Peyer's patch (tissue), 4 donors: ENCODE data around the gene TXK. TPM values are rescaled to one million over a fixed set of nuclear protein-coding genes. Genes with fewer than 3 reads are reported as not detected.
A peak's percentile ranks its signal among the peaks of the same experiment; 100 is the strongest.

Experiments
- DNase-seq, 3 donors: peaks; one replicate each; pipeline ENCODE4 v3.0.0-alpha.2; 2017 to 2019
- H3K27ac ChIP-seq, 4 donors: fragments of 200-600 bp; sonication (generic); one replicate each; pipeline ENCODE4 v1.5.1; 2016 to 2019
- H3K27me3 ChIP-seq, 2 donors: fragments of 200-600 bp; sonication (generic); one replicate each; pipeline ENCODE4 v1.5.1; 2019
- H3K36me3 ChIP-seq, 3 donors: fragments of 200-600 bp; sonication (generic); one replicate each; pipeline ENCODE4 v1.5.1; 2016 to 2019
- H3K4me1 ChIP-seq, 4 donors: fragments of 200-600 bp; sonication (generic); one replicate each; pipeline ENCODE4 v1.5.1; 2016 to 2019
- H3K4me3 ChIP-seq, 4 donors: fragments of 200-600 bp; sonication (generic); 1 replicate in 3 of 4; 2 replicates in 1 of 4; pipeline ENCODE4 v1.5.1; 2016 to 2019; ENCODE audit warnings: mild to moderate bottlenecking in 1 of 4
- H3K9me3 ChIP-seq, 4 donors: fragments of 200-600 bp; sonication (generic); one replicate each; pipeline ENCODE4 v1.5.1; 2016 to 2019; ENCODE audit warnings: mild to moderate bottlenecking in 1 of 4
- POLR2A ChIP-seq, 2 donors: fragments of 450-650 bp; IDR thresholded peaks; one replicate each; pipeline ENCODE4 v1.5.1; 2017; ENCODE audit warnings: antibody characterized with exemption in 2 of 2, mild to moderate bottlenecking in 2 of 2, moderate library complexity in 2 of 2
- total RNA-seq, 4 donors: library from RNA; depleted of rRNA; stranded (reverse); fragments of >200 nt; gene quantifications; one replicate each; pipeline ENCODE4 v1.1.0, GENCODE V29; 2016
- TF ChIP-seq, protein P1 (sequence below), 6 experiments: fragments of 450-650 bp in 4 of 6; fragments of 200-600 bp in 2 of 6; sonication (generic) in 1 of 6; IDR thresholded peaks; one replicate each; pipeline ENCODE4 v1.5.1; 2017 to 2019; ENCODE audit warnings: antibody characterized with exemption in 6 of 6, mild to moderate bottlenecking in 3 of 6, moderate library complexity in 1 of 6

TXK gene
- total RNA-seq, 4 donors from 2014 or later: 3.9 to 33.0 (median 9.5) TPM

DNA sequence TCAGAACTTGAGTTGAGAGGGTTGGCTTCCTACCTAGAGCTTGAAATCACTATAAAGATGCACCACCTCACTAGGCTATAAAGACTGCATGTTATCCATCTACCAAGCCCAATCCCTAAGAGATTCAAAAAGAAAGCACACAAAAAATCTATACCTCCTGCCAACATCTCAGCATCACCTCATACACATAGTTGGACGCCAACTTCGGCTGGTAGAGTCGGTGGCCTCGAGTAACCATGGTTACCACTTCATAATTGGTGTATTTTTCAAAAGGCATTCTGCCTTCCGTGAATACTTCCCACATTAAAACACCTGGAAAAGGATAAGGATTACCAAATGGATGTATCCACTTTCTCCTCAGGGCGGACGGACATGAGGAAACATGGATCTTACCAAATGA lies 4.5 kb upstream of the TXK start:
- TF ChIP-seq, protein P1, sequence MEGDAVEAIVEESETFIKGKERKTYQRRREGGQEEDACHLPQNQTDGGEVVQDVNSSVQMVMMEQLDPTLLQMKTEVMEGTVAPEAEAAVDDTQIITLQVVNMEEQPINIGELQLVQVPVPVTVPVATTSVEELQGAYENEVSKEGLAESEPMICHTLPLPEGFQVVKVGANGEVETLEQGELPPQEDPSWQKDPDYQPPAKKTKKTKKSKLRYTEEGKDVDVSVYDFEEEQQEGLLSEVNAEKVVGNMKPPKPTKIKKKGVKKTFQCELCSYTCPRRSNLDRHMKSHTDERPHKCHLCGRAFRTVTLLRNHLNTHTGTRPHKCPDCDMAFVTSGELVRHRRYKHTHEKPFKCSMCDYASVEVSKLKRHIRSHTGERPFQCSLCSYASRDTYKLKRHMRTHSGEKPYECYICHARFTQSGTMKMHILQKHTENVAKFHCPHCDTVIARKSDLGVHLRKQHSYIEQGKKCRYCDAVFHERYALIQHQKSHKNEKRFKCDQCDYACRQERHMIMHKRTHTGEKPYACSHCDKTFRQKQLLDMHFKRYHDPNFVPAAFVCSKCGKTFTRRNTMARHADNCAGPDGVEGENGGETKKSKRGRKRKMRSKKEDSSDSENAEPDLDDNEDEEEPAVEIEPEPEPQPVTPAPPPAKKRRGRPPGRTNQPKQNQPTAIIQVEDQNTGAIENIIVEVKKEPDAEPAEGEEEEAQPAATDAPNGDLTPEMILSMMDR (IDR thresholded peaks at IDR 0.05): no peak
- no peak for TF ChIP-seq POLR2A (IDR thresholded peaks at IDR 0.05)
- no peak overlapping the region for H3K4me3 ChIP-seq
- H3K27me3 ChIP-seq: no peaks in the 10 kb centered on the region
- no peak for DNase-seq
- H3K36me3 ChIP-seq: peaks cover 0 to 14% (median 0%) of the 10 kb centered on the region in 3 donors
- no peaks in the 10 kb centered on the region for H3K9me3 ChIP-seq
- peak overlapping the region; percentile 44 to 66 (median 53) for H3K27ac ChIP-seq
- H3K4me1 ChIP-seq: peaks cover 0 to 7% (median 1%) of the 10 kb centered on the region in 4 donors

DNA sequence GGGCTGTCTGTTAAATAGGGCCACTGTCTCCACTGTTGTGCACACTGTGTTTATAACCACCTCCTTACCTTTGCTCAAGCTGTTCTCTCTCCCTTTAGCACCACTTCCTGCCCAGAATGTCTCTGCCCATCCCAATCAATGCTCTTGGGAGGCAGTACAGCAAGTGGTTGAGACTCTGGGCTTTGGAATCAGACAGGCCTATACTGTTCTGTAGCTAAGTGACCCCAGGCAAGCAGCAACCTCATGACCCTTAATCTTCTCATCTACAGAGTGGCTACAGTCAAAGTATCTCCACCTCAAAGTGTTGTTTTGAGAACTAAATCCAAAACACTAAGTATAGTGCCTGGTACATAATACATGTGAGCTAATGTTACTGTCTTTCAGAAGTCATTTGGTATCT lies 3.8 kb upstream of the TXK start:
- peak in 2 of 3 donors; percentile 29 to 58 for DNase-seq
- Histone ChIP-seq H3K36me3 (peaks cover 0 to 14% (median 0%) of the 10 kb centered on the region in 3 donors), H3K4me3 (no peak overlapping the region), H3K27ac (peak overlapping the region; percentile 44 to 66 (median 53)), H3K27me3 (no peaks in the 10 kb centered on the region), H3K9me3 (no peaks in the 10 kb centered on the region), H3K4me1 (peaks cover 0 to 7% (median 1%) of the 10 kb centered on the region in 4 donors)
- no peak for TF ChIP-seq POLR2A (IDR thresholded peaks at IDR 0.05)
- TF ChIP-seq, protein P1 (IDR thresholded peaks at IDR 0.05): no peak

DNA sequence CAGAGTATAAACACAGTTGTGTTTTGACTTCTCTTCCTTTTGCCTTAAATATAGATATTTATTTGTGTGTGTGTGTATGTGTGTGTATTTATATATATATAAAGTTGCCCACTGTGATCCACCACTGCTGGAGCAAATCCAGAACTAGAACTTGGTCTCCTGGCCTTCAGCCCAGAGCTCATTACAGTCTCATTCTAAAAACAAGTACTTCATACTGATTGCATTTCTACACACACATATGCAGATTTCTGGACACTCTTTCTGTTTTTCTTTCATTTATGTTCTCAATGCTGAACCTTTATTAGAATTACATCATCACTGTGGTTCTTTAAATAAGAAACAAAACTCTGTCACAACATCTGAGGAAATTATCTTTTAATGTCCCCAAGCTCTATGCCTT lies 381 bp downstream of the TXK start:
- Histone ChIP-seq H3K36me3 (peaks cover 0 to 11% (median 0%) of the 10 kb centered on the region in 3 donors), H3K4me3 (peak overlapping the region; percentile 3 to 21 (median 12)), H3K27me3 (no peaks in the 10 kb centered on the region), H3K27ac (peak overlapping the region in 3 of 4 donors; percentile 8 to 45 (median 27)), H3K4me1 (peaks cover 0 to 9% (median 2%) of the 10 kb centered on the region in 4 donors), H3K9me3 (no peaks in the 10 kb centered on the region)
- TF ChIP-seq, protein P1 (IDR thresholded peaks at IDR 0.05): no peak
- no peak for TF ChIP-seq POLR2A (IDR thresholded peaks at IDR 0.05)
- no peak for DNase-seq

DNA sequence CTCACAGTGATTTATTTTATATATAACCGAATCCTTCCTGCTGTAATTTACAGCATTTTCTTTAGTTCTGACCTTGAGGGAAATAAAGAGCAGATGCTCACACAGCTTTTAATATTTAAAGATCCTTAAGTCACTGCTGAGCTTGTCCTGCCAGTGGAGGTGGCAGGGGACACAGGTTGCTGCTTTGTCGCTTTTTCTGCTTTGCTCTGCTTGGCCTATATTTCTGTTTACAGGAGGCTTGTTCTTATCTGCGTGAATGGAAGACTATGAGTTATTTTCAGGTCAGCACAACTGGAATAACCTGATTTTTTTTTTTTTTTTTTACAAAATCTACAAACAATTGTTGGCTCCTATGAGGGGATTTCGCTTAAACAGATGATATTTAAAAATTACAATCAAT lies 2.3 kb downstream of the TXK start:
- H3K9me3 ChIP-seq: no peaks in the 10 kb centered on the region
- TF ChIP-seq POLR2A (IDR thresholded peaks at IDR 0.05): no peak
- TF ChIP-seq, protein P1 (IDR thresholded peaks at IDR 0.05): no peak
- H3K27me3 ChIP-seq: no peaks in the 10 kb centered on the region
- DNase-seq: no peak
- peak overlapping the region in 1 of 4 donors; percentile 13 for H3K4me3 ChIP-seq
- peaks cover 0 to 6% (median 0%) of the 10 kb centered on the region in 3 donors for H3K36me3 ChIP-seq
- peaks cover 0 to 15% (median 1%) of the 10 kb centered on the region in 4 donors for H3K4me1 ChIP-seq
- H3K27ac ChIP-seq: peak overlapping the region in 2 of 4 donors; percentile 8 to 34

DNA sequence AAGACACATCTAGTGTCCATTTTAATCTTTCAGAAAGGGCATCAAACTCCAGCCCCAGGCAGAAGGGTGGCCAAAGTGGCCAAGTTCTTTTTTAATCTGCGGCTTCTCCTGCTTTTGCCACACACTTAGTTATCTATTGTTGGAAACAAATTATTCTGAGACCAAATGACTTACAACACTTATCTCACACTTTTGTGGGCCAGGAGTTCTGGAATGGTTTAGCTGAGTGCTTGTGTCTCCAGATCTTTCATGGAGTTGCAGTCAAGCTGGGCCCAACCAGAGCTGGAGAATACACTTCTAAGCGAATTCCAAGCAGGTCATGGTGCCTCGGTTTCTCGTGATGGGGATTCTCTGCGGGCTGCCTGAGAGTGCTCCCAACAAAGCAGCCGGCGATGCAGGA lies 4.0 kb downstream of the TXK start:
- Histone ChIP-seq H3K36me3 (no peaks in the 10 kb centered on the region), H3K4me1 (peaks cover 0 to 15% (median 1%) of the 10 kb centered on the region in 4 donors), H3K27me3 (no peaks in the 10 kb centered on the region), H3K27ac (peak overlapping the region in 1 of 4 donors; percentile 65), H3K4me3 (peak overlapping the region in 1 of 4 donors; percentile 9), H3K9me3 (no peaks in the 10 kb centered on the region)
- DNase-seq: no peak
- no peak for TF ChIP-seq POLR2A (IDR thresholded peaks at IDR 0.05)
- TF ChIP-seq, protein P1 (IDR thresholded peaks at IDR 0.05): no peak
